GM19043 (cell line): ENCODE data around the gene PRIM2.
"Not testable (repeated sequence)": the region's sequence is repeated elsewhere in the genome, so short reads cannot be mapped to it uniquely, and the experiment has no call there.

Experiments used
- ATAC-seq: cut with Tn5 transposase; IDR thresholded peaks from one replicate; pipeline ENCODE4 v1.9.1; 2021; ENCODE audit warnings: low read depth; ENCODE audit not compliant: unreplicated experiment

Gene PRIM2

GRCh38 chr6:57359766-57360165 is 42.3 kb downstream of the PRIM2 start:
- ATAC-seq: not testable (repeated sequence)

- ATAC-seq: not testable (repeated sequence)
Observed at GRCh38 chr6:57362340-57362739, 44.9 kb downstream of the PRIM2 start.

- ATAC-seq: not testable (repeated sequence)
Observed at GRCh38 chr6:57365076-57365583, 47.7 kb downstream of the PRIM2 start.

GRCh38 chr6:57368965-57369731 is 51.7 kb downstream of the PRIM2 start:
- not testable (repeated sequence) for ATAC-seq

GRCh38 chr6:57371779-57372178 is 54.3 kb downstream of the PRIM2 start:
- not testable (repeated sequence) for ATAC-seq

- ATAC-seq: not testable (repeated sequence)
Observed at GRCh38 chr6:57374764-57375163, 57.3 kb downstream of the PRIM2 start.

- ATAC-seq: not testable (repeated sequence)
Observed at GRCh38 chr6:57376083-57376482, 58.7 kb downstream of the PRIM2 start.

- ATAC-seq: not testable (repeated sequence)
Observed at GRCh38 chr6:57389038-57389592, 71.7 kb downstream of the PRIM2 start.

- not testable (repeated sequence) for ATAC-seq
Observed at GRCh38 chr6:57390818-57391217, 73.4 kb downstream of the PRIM2 start.

GRCh38 chr6:57392047-57392446 is 74.6 kb downstream of the PRIM2 start:
- not testable (repeated sequence) for ATAC-seq

- ATAC-seq: not testable (repeated sequence)
Observed at GRCh38 chr6:57419341-57419740, 101.9 kb downstream of the PRIM2 start.

- no peak for ATAC-seq
Observed at GRCh38 chr6:57421503-57421902, 104.1 kb downstream of the PRIM2 start.

GRCh38 chr6:57423468-57423867 is 106.0 kb downstream of the PRIM2 start:
- ATAC-seq: no peak

GRCh38 chr6:57431742-57432141 is 114.3 kb downstream of the PRIM2 start:
- not testable (repeated sequence) for ATAC-seq

GRCh38 chr6:57432157-57432556 is 114.7 kb downstream of the PRIM2 start:
- no peak for ATAC-seq

- peak; percentile 75 for ATAC-seq
Observed at GRCh38 chr6:57432919-57433684, 115.7 kb downstream of the PRIM2 start.

GRCh38 chr6:57433790-57434189 is 116.4 kb downstream of the PRIM2 start:
- ATAC-seq: not testable (repeated sequence)

- no peak for ATAC-seq
Observed at GRCh38 chr6:57434944-57435343, 117.5 kb downstream of the PRIM2 start.

- no peak for ATAC-seq
Observed at GRCh38 chr6:57435475-57436160, 118.2 kb downstream of the PRIM2 start.

- ATAC-seq: not testable (repeated sequence)
Observed at GRCh38 chr6:57440735-57441134, 123.3 kb downstream of the PRIM2 start.
